ENCODE measurements around the gene CDHR4.
"Not testable (repeated sequence)": the region's sequence is repeated elsewhere in the genome, so short reads cannot be mapped to it uniquely, and the experiment has no call there.

The CDHR4 gene

GRCh38 chr3:49780080-49780974 lies 19.3 kb downstream of the CDHR4 start:
- DNase-seq: no peak

- DNase-seq: no peak
Measured at GRCh38 chr3:49779358-49780079, 20.2 kb downstream of the CDHR4 start.

- not testable (repeated sequence) for DNase-seq
Measured at GRCh38 chr3:49776101-49776500, 23.6 kb downstream of the CDHR4 start.

- no peak for DNase-seq
Measured at GRCh38 chr3:49775538-49775937, 24.1 kb downstream of the CDHR4 start.

GRCh38 chr3:49772703-49773102 lies 27.0 kb downstream of the CDHR4 start:
- no peak for DNase-seq

GRCh38 chr3:49771340-49771938 lies 28.2 kb downstream of the CDHR4 start:
- DNase-seq: no peak

GRCh38 chr3:49769926-49770325 lies 29.7 kb downstream of the CDHR4 start:
- DNase-seq: no peak

- no peak for DNase-seq
Measured at GRCh38 chr3:49769286-49769915, 30.3 kb downstream of the CDHR4 start.

GRCh38 chr3:49763981-49764380 lies 35.7 kb downstream of the CDHR4 start:
- no peak for DNase-seq

GRCh38 chr3:49761661-49762060 lies 38.0 kb downstream of the CDHR4 start:
- no peak for DNase-seq

GRCh38 chr3:49759226-49759625 lies 40.4 kb downstream of the CDHR4 start:
- no peak for DNase-seq

GRCh38 chr3:49757197-49757596 lies 42.5 kb downstream of the CDHR4 start:
- no peak for DNase-seq

- DNase-seq: no peak
Measured at GRCh38 chr3:49756036-49756435, 43.6 kb downstream of the CDHR4 start.

GRCh38 chr3:49754536-49754935 lies 45.1 kb downstream of the CDHR4 start:
- no peak for DNase-seq

- no peak for DNase-seq
Measured at GRCh38 chr3:49751501-49751900, 48.2 kb downstream of the CDHR4 start.

GRCh38 chr3:49750056-49750455 lies 49.6 kb downstream of the CDHR4 start:
- no peak for DNase-seq

GRCh38 chr3:49748874-49749273 lies 50.8 kb downstream of the CDHR4 start:
- DNase-seq: not testable (repeated sequence)

- no peak for DNase-seq
Measured at GRCh38 chr3:49747792-49748480, 51.7 kb downstream of the CDHR4 start.

- no peak for DNase-seq
Measured at GRCh38 chr3:49745986-49746385, 53.7 kb downstream of the CDHR4 start.
